Dendritic cell treated with granulocyte-macrophage colony-stimulating factor and Interleukin-4, amounts not matched to agents 40 ng/mL and 50 ng/mL, for 4 days (primary cell): ENCODE results near the gene ZNF141.
"Not testable (repeated sequence)": the region's sequence is repeated elsewhere in the genome, so short reads cannot be mapped to it uniquely, and the experiment has no call there.

Experiments
- H3K27ac Mint-ChIP-seq: one replicate; pipeline ENCODE4 v1.8.0; 2022; ENCODE audit warnings: mild to moderate bottlenecking, mixed read lengths
- H3K27me3 Mint-ChIP-seq: one replicate; pipeline ENCODE4 v1.8.0; 2022; ENCODE audit warnings: mild to moderate bottlenecking, mixed read lengths
- H3K36me3 Mint-ChIP-seq: one replicate; pipeline ENCODE4 v1.8.0; 2022; ENCODE audit warnings: low read depth, mixed read lengths
- H3K4me1 Mint-ChIP-seq: one replicate; pipeline ENCODE4 v1.8.0; 2022; ENCODE audit warnings: low read depth, mixed read lengths
- H3K4me3 Mint-ChIP-seq: one replicate; pipeline ENCODE4 v1.8.0; 2022; ENCODE audit warnings: mild to moderate bottlenecking, moderate library complexity, mixed read lengths
- H3K9me3 Mint-ChIP-seq: one replicate; pipeline ENCODE4 v1.8.0; 2022; ENCODE audit warnings: mixed read lengths
- intact Hi-C: fragments of 100-400 bp; cut with micrococcal nuclease; formaldehyde crosslinking; loops from one replicate; pipeline ENCODE4 v1.15.0; 2022

Gene ZNF141

DNA sequence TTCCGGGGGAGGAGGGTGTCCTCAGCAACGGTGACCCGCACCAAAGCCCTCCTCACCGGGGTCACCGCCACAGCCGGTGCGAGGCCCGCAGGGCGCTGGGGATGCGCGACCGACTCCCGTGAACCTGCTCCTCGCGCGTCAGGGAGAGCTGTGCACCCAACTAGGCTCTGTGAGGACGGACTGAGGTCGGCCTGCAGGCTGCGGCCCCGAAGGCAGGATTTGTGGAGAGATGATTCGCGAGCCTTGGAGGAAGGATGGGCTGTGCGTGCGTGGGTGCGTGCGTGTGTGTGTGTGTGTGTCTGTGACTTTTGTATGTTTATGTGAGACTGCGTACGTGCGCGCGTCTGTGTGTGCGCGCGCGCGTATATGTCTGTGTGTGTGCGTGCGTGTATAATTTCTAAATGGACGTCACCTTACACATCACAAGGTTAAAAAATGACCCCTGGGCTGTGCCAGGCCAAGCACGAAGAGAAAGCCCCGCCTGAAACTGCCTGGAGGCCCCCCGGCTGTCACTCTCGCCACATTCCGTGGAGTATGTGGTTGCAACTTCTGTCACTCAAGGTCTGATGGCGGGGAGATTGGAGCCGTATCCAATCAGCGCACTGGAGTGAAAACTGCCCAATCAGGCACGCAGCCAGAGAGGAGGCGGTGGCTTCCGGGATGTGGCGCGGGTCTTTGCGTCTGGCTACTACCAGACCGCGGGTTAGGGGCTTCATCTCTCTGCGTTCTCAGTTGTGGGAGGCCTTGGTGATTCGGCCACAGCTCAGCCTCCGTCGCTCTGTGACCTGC, at the start of gene ZNF141:
TSS of gene ZNF141 (plus strand) at position 672 of the 789 bp plus-strand sequence. CDS start 170 bp downstream, outside the sequence.
- peaks cover 57% of the 10 kb centered on the region for H3K36me3 Mint-ChIP-seq
- H3K27me3 Mint-ChIP-seq, result peaks cover 4% of the 10 kb centered on the region
- peaks cover 57% of the 10 kb centered on the region for H3K9me3 Mint-ChIP-seq
- peak within 1 kb of the TSS; percentile 99 for H3K4me3 Mint-ChIP-seq
- H3K4me1 Mint-ChIP-seq, result peaks cover 21% of the 10 kb centered on the region
- peak within 1 kb of the TSS; percentile 100 for H3K27ac Mint-ChIP-seq
- intact Hi-C loops, result loop anchor here (1.0 to 10.0 kb wide), 2 partner anchors 137 to 162 kb away; partner anchors contain the start of genes PIGG and ZNF721

DNA sequence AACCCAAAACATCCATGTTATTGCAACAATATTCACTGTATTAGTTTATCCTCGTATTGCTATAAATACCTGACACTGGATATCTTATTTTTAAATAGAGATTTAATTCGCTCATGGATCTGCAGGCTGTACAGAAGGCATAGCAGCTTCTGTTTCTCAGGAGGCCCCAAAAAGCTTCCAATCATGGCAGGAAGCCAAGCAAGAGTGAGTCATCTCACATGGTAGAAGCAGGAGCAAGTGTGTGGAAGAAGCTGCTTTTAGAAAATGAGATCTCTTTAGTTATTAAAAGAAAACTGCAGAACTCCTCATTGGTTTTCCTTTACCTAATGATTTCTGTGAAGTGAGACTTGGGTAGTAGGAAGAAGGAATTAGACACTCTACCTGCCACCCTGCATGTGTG, 48.7 kb upstream of the ZNF141 start:
- Mint-ChIP-seq H3K9me3 (peaks cover 38% of the 10 kb centered on the region), H3K27me3 (no peaks in the 10 kb centered on the region), H3K4me1 (no peaks in the 10 kb centered on the region), H3K27ac (no peak overlapping the region), H3K4me3 (no peak overlapping the region), H3K36me3 (no peaks in the 10 kb centered on the region)
- intact Hi-C loops, result no loop called here

DNA sequence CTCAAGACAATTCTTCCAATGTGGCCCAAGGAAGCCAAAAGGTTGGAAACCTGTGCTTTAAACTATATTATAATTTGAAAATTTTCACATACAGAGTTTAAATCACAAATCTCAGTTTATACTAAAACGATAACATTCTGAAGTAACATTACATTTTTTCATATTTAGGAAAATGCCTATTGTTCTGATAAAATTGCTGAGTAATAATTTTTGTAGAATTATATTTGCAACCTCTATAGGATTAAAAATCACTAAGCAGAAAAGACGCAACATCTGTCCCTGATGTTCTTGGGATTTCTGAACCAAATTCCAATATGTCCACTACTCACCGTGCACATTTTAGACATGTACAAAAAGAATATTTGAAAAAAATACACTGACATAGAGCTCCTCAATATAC, 42.9 kb upstream of the ZNF141 start:
- intact Hi-C loops, result no loop called here
- H3K36me3 Mint-ChIP-seq, result no peaks in the 10 kb centered on the region
- no peaks in the 10 kb centered on the region for H3K27me3 Mint-ChIP-seq
- no peak overlapping the region for H3K27ac Mint-ChIP-seq
- no peaks in the 10 kb centered on the region for H3K4me1 Mint-ChIP-seq
- peaks cover 38% of the 10 kb centered on the region for H3K9me3 Mint-ChIP-seq
- no peak overlapping the region for H3K4me3 Mint-ChIP-seq

DNA sequence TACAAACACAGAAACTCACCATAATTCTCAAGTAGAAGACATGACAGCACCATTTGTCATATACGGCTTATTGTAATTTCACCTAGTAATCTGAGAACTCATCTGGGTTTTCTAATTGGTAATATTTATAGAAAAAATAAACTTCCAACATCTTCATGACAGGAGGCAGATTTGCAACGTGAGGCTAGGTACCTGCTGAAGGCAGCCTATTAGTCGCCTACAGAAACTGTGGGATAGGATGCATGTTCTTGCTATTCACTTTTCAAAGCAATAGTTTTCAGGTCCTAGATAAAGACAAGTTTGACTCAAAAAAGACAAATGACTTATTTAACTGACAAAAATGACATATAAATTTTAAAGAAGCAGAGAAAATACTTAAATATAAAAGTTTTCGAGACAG, 35.2 kb upstream of the ZNF141 start:
- no peak overlapping the region for H3K27ac Mint-ChIP-seq
- peaks cover 81% of the 10 kb centered on the region for H3K9me3 Mint-ChIP-seq
- no peaks in the 10 kb centered on the region for H3K36me3 Mint-ChIP-seq
- H3K27me3 Mint-ChIP-seq, result peaks cover 25% of the 10 kb centered on the region
- H3K4me1 Mint-ChIP-seq, result no peaks in the 10 kb centered on the region
- intact Hi-C loops, result no loop called here
- no peak overlapping the region for H3K4me3 Mint-ChIP-seq

DNA sequence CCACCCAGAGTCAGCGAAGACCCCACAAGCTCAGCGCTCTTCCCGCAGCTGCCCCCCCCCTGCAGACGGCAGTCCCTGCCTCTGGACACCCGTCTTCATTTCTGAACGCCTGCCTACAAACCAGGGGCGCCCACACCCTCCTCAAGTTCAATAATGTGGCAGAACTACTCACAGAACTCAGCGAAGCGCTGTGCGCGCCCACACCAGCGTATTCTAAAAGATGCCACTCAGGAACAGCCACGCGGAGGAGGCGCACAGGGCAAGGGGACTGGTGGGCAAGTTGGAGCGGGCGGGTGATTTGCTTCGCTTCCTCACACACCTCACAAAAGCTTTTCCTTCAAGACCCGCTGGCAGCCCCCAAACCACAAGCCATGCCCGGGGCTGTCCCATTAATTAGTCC, 33.1 kb upstream of the ZNF141 start:
- H3K27ac Mint-ChIP-seq, H3K36me3 Mint-ChIP-seq, H3K4me3 Mint-ChIP-seq, H3K4me1 Mint-ChIP-seq, intact Hi-C loops: not testable (repeated sequence)
- peaks cover 66% of the 10 kb centered on the region for H3K9me3 Mint-ChIP-seq
- peaks cover 25% of the 10 kb centered on the region for H3K27me3 Mint-ChIP-seq

DNA sequence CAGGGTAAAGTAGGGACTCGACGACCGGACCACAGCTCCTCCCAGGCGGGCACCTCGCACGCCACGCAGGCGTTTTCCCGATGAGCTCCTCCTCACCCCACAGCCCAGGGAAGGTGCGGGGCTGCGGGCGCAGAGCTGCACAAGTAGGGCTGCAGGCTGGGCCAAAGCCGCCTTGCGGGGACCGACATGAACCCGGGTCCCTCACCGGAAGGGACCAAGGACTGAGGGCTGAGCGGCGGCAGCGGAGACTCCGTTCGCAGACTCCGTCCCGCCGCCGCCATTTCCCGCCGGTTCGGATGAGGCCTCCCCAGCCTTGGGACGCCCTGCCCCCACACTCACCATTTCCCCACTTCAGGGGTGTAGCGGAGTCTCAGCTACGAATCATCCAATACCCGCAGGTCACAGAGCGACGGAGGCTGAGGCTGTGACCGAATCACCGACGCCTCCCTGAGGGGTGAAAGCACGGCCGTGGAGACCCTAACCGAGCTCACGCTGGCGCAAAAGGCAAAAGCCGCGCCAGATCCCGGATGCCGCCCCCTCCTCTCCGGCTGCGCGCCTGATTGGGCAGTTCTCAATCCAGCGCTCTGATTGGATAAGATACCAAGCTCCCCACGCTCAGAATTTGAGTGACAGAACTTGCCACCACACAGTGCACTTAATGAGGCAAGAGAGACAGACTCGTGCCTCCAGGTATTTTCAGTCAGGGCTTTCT, 32.5 kb upstream of the ZNF141 start, which contains the start of gene ZNF732:
TSS of gene ZNF732 (minus strand) at position 506 of the 712 bp plus-strand sequence. CDS start at position 342, 164 bp downstream.
- Mint-ChIP-seq H3K27me3 (peaks cover 25% of the 10 kb centered on the region), H3K36me3 (no peaks in the 10 kb centered on the region), H3K4me3 (no peak within 1 kb of the TSS), H3K9me3 (peaks cover 64% of the 10 kb centered on the region), H3K27ac (no peak within 1 kb of the TSS), H3K4me1 (no peaks in the 10 kb centered on the region)
- intact Hi-C loops, result no loop called here

DNA sequence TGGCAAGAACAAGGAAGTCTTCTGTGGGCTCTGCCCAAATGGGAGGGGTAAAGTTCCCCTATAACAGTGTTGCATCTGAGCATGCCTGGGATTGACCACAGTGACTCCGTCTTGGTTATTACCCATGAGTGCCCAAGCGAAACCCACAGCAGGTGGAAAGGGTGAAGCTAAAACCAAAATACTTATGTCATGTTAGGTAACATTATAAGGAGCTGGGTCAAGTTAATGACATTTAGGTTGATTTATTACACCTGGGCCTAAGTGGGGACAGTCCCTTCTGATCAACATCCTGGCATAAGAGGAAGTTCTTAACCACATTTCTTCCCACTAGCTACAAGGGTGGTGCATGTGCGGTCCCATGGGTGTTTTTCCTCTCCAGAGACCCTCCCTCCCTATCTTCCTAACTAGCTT, 31.1 kb upstream of the ZNF141 start:
- intact Hi-C loops, result no loop called here
- no peaks in the 10 kb centered on the region for H3K36me3 Mint-ChIP-seq
- no peak overlapping the region for H3K4me3 Mint-ChIP-seq
- H3K4me1 Mint-ChIP-seq, result no peaks in the 10 kb centered on the region
- H3K27ac Mint-ChIP-seq, result no peak overlapping the region
- H3K9me3 Mint-ChIP-seq, result peaks cover 62% of the 10 kb centered on the region
- peaks cover 27% of the 10 kb centered on the region for H3K27me3 Mint-ChIP-seq

DNA sequence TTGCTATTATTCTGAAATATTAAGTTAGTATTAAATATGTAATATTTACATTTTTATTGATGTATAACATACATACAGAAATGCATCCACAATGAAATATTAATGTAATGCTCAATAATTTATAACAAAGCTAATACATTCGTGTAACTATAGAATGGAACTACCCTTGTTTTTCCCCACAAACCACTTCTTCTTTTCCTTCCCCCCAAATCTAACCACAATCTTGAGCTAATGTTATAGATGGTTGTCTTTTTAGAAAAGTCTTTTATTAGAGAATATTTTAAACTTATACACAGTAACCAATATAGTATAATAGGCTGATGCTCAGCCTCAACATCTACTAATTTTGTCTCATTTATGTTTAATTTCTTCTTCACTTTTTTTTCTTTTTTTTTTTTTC, 27.8 kb upstream of the ZNF141 start:
- Mint-ChIP-seq H3K36me3 (no peaks in the 10 kb centered on the region), H3K27me3 (peaks cover 13% of the 10 kb centered on the region), H3K4me1 (no peaks in the 10 kb centered on the region), H3K9me3 (peaks cover 43% of the 10 kb centered on the region), H3K4me3 (no peak overlapping the region), H3K27ac (no peak overlapping the region)
- intact Hi-C loops, result no loop called here

- H3K27me3 Mint-ChIP-seq, result peaks cover 2% of the 10 kb centered on the region
- no peaks in the 10 kb centered on the region for H3K36me3 Mint-ChIP-seq
- no peak overlapping the region for H3K4me3 Mint-ChIP-seq
- no peak overlapping the region for H3K27ac Mint-ChIP-seq
- peaks cover 54% of the 10 kb centered on the region for H3K9me3 Mint-ChIP-seq
- intact Hi-C loops, result no loop called here
- no peaks in the 10 kb centered on the region for H3K4me1 Mint-ChIP-seq
These were observed 23.2 kb upstream of the ZNF141 start for GRCh38 chr4:314296-314903.

GRCh38 chr4:328729-329128, 8.9 kb upstream of the ZNF141 start:
- no peaks in the 10 kb centered on the region for H3K27me3 Mint-ChIP-seq
- no peak overlapping the region for H3K27ac Mint-ChIP-seq
- H3K9me3 Mint-ChIP-seq, result peaks cover 45% of the 10 kb centered on the region
- H3K4me1 Mint-ChIP-seq, result no peaks in the 10 kb centered on the region
- intact Hi-C loops, result no loop called here
- H3K36me3 Mint-ChIP-seq, result no peaks in the 10 kb centered on the region
- no peak overlapping the region for H3K4me3 Mint-ChIP-seq

DNA sequence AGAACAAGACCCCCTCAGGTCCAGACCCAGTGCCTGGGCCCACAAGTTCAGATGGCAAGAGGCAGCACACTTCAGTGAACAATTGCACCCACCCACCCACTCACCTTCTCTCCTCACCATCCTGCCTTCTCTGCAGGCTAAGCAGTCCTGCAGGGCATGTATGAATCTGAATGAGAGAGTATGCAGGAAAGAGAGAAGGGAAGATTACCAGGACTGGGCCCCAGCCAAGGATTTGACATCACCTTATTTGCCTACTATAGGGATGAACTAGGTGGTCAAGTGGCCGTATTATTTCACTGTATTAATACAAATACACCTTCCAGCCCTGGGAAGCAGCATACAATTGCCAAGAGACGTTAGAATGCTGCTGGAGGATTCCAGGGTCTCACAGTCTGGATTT, 2.1 kb upstream of the ZNF141 start:
- peaks cover 21% of the 10 kb centered on the region for H3K4me1 Mint-ChIP-seq
- no peak overlapping the region for H3K4me3 Mint-ChIP-seq
- peaks cover 38% of the 10 kb centered on the region for H3K36me3 Mint-ChIP-seq
- H3K27me3 Mint-ChIP-seq, result peaks cover 4% of the 10 kb centered on the region
- H3K9me3 Mint-ChIP-seq, result peaks cover 39% of the 10 kb centered on the region
- H3K27ac Mint-ChIP-seq, result no peak overlapping the region
- intact Hi-C loops, result loop anchor here (10.0 kb wide), 1 partner anchor 139 kb away; no protein-coding TSS in a partner anchor

DNA sequence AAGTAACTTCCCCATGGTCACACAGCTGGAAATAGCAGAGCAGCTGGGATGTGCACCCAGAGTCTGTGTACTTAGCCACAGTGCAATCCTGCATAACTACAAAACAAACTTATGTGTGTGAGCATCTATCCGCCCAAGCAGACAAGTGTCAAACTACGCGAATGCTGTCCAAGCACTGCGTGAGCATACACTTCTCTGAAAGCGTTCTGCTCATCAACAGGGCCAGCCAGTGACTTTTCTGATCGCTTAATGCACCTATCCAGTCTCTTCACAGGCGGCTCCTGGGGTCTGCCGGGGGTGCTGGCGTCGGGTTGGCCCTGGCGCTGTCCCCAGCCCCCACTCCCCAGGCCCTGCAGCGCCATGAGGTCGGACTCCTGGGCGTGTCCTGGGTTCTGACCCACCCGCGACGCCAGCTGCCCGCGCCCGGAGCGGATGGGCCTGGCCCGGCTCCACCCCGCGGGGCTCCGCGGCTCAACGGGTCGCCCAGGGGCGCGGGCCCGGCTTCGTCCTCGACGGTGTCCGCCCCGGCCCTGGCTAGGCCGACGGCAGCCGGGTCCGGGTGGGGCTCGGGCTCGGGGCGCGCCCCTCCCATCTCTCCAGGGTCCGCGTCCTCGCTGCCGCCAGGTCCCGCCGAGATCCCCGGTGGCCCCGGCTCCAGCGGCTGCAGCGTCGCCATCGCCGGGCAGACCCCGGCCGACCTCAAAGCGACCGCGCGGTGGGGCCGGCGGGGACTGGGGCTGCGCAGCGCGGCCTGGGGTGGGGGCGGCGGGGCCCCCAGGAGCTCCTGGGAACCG, 1.3 kb upstream of the ZNF141 start:
- H3K27ac Mint-ChIP-seq, result peak overlapping the region; percentile 100
- peaks cover 4% of the 10 kb centered on the region for H3K27me3 Mint-ChIP-seq
- H3K9me3 Mint-ChIP-seq, result peaks cover 47% of the 10 kb centered on the region
- peak overlapping the region; percentile 99 for H3K4me3 Mint-ChIP-seq
- intact Hi-C loops, result loop anchor here (10.0 kb wide), 1 partner anchor 139 kb away; no protein-coding TSS in a partner anchor
- peaks cover 21% of the 10 kb centered on the region for H3K4me1 Mint-ChIP-seq
- H3K36me3 Mint-ChIP-seq, result peaks cover 46% of the 10 kb centered on the region

GRCh38 chr4:336893-337142, 796 bp upstream of the ZNF141 start:
- Mint-ChIP-seq H3K27ac (peak overlapping the region; percentile 100), H3K27me3 (peaks cover 4% of the 10 kb centered on the region), H3K4me3 (peak overlapping the region; percentile 99), H3K4me1 (peaks cover 21% of the 10 kb centered on the region), H3K9me3 (peaks cover 52% of the 10 kb centered on the region), H3K36me3 (peaks cover 51% of the 10 kb centered on the region)
- intact Hi-C loops, result loop anchor here (1.0 to 10.0 kb wide), 2 partner anchors 138 to 162 kb away; partner anchors contain the start of genes PIGG and ZNF721
